AG08395 (cell line): ENCODE measurements around the gene PPP2R5C.
"Not testable (repeated sequence)": the region's sequence is repeated elsewhere in the genome, so short reads cannot be mapped to it uniquely, and the experiment has no call there.

Experiments used
- DNase-seq: peaks from one replicate; pipeline ENCODE4 v3.0.0; 2012; ENCODE audit warnings: mixed read lengths, low spot score

Gene PPP2R5C

DNA sequence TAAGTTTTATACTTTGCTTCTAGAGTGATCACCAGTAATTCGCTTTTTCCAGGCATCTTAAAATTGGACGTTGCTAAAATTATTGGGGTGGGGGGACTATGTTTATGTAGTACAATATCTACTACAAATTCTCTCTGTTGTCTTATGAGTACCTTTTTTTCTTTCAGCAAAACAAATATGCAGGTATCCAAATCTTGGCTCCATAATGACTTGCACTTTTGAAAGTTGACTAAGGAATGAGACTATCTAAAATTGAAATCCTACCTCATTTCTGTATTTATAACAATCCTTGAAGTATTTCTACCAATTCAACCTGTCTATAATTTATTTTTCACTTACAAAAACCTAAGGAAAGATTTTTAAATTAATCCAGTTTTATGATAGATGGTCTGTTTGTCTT is 205.2 kb downstream of the PPP2R5C start:
- no peak for DNase-seq

DNA sequence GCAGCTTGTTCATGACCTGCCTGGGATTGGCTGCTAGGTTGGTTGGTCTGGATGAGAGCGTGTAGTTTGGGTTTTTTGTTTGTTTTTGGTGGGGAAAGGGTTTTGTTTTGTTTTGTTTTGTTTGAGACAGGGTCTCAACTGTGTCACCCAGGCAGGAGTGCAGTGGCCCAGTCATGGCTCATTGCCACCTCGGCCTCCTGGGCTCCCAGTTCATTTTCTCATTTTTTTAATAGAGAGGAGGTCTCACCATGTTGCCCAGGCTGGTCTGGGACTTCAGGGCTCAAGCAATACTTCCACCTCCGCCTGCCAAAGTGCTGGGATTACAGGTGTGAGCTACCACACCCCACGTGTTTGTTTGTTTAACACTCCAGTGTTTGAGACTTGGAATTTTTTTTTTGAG is 206.7 kb downstream of the PPP2R5C start:
- no peak for DNase-seq

DNA sequence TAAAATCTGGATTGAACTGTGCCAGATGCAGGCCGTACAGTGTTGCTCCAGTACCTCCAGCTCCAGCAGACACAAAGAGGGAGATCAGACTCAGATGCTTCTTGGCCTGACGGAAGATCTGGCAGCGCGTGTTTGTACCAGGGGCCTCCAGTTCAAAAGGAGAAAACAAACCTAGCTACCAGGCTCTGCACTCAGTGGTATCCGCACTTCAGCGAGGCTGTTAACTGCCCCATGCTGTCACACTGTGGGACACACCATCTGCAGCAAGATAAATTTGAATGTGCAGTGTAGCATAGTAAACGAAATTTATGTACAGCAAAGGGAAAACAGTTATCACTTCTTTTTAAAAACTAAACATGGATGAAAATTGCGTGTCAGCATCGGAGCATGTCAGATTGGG is 208.0 kb downstream of the PPP2R5C start:
- no peak for DNase-seq

DNA sequence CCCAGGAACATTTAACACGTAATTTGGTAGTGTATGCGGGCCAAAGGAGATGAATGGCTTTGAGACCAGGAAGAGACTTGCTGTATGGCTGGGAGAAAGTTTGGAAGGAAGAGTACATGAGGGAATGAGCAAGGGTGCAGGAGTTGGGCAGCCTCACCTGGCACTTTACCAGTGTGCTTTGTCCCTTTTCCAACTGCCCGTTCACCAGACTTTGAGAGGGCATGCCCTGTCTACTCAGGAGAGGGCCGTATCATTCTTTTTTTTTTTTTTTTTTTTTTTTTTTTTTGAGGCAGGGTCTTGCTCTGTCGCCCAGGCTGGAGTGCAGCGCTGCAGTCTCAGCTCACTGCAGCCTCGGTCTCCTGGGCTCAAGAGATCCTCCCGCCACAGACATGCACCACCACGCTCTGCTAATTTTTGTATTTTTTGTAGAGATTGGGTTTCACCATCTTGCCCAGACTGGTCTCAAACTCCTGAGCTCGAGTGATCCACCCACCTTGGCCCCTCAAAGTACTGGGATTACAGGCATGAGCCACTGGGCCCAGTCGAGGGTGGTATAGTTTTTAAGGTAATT is 209.4 kb downstream of the PPP2R5C start:
- DNase-seq = no peak

DNA sequence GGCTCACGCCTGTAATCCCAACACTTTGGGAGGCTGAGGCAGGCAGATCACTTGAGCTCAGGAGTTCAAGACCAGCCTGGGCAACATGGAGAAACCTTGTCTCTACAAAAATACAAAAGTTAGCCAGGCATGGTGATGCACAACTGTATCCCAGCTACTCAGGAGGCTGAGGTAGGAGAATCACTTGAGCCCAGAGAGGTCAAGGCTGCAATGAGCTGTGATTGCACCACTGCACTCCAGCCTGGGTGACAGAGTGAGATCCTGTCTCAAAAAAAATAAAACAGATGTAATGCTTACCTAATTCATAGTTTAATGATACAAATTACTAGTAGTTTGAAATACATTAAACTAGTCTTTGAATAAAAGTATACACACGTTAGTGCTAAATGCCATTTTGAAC is 209.9 kb downstream of the PPP2R5C start:
- not testable (repeated sequence) for DNase-seq

DNA sequence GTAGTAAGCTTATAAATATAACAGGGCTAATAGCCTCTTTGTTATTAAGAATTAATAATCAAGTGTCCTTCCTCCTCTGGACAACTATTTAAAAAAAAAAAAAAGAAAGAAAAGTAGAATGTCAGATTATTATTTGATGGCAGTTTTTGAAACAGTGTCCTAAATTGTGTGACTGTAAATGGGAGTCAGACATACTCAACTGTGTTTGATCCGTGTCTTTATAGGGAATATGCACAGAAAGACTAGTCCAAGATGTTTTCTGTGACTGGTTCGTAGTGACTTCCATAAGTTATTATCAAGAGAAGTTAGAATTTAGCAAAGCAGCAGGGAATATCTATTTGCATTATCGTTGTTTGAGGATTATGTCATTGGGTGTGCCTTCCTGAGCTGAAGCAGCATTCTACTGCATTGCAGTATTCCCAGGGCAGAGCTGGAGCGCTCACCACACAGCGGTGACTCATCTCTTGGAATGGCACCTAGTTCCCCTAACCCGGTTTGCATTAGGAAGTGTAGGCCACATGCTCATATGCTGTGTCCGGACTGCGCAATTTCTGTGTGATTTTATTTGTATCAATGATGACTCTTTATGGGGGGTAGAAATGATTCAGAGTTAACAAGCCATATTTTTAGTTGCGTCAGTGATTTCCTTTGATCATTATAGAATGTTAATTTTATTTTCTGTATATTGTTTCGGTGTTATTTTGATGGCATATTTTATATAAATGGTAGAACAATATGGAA is 210.8 kb downstream of the PPP2R5C start:
- DNase-seq = peak; percentile 95

DNA sequence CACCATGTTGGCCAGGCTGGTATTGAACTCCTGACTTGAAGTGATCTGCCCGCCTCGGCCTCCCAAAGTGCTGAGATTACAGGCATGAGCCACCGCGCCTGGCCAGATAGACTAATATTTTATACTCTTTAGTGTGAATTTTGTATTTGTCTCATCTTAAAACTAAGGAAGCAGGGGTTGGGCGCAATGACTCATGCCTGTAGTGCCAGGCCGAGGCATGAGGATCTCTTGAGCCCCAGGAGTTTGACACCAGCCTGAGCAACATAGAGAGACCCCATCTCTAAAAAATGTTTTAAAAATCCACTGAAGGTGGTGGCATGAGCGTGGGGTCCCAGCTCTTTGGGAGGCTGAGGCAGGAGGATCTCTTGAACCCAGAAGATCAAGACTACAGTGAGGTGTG is 211.8 kb downstream of the PPP2R5C start:
- DNase-seq = no peak

DNA sequence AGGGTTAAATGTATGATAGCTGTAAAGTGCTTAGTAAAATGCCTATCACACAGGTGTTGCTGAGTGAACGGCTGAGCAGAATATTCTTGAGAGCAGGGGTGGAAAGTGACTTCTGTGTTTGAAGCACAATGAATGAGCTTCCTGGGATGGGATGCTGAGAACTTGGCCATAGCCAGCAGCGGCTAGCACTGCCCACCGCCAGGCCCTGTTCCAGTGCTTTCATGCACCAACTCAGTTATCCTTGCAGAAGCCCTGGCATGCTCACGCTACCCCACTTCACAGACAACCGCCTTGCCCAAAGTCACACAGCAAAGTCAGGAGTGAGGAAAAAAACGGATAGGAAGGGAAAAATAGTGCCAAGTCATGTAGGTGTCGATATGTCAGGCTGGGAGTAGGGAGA is 213.7 kb downstream of the PPP2R5C start:
- no peak for DNase-seq
